KOPT-K1 (cell line): Measurements from ENCODE around the gene RCL1.

ENCODE experiments used
- H3K27ac ChIP-seq: fragments of 200-600 bp; sonication (generic); 2 replicates; pipeline ENCODE4 v1.5.1; 2016; ENCODE audit warnings: antibody characterized with exemption, mild to moderate bottlenecking, low read depth, low read length; ENCODE audit not compliant: poor library complexity, severe bottlenecking
- H3K36me3 ChIP-seq: fragments of 200-600 bp; sonication (generic); 2 replicates; pipeline ENCODE4 v1.5.1; 2017; ENCODE audit warnings: antibody characterized with exemption, mild to moderate bottlenecking, low read length, moderate library complexity; ENCODE audit not compliant: insufficient read depth
- H3K9me3 ChIP-seq: fragments of 200-600 bp; sonication (generic); 2 replicates; pipeline ENCODE4 v1.5.1; 2017; ENCODE audit warnings: antibody characterized with exemption, low read length, mild to moderate bottlenecking; ENCODE audit not compliant: insufficient read depth, poor library complexity, severe bottlenecking

The RCL1 gene

GRCh38 chr9:4837261-4838188, 44.8 kb downstream of the RCL1 start:
- Histone ChIP-seq H3K9me3 (no peaks in the 10 kb centered on the region), H3K27ac (no peak overlapping the region), H3K36me3 (peaks cover 60% of the 10 kb centered on the region)

- Histone ChIP-seq H3K9me3 (no peaks in the 10 kb centered on the region), H3K27ac (no peak overlapping the region), H3K36me3 (peaks cover 61% of the 10 kb centered on the region)
Measured at GRCh38 chr9:4838189-4838546, 45.4 kb downstream of the RCL1 start.

GRCh38 chr9:4839470-4839912, 46.7 kb downstream of the RCL1 start:
- Histone ChIP-seq H3K27ac (no peak overlapping the region), H3K9me3 (no peaks in the 10 kb centered on the region), H3K36me3 (peaks cover 60% of the 10 kb centered on the region)

DNA sequence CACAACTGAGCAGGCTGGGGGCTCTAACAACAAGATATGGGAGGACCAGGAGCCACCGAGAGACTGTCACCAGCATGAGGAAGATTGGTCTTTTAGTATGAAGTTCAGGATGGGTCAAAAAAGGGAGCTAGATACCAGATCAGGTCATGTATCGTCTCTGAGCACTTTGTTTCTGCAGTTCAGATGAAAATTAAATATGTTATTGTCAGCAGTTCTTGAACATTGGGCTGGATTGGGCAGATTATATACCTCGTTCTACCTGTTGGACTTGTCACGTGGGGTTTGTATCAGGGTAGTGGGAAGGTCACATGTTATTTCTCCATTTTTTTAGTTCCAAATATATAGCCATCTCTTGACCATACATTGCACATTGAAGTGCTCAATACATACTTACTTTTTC, 47.3 kb downstream of the RCL1 start:
- H3K9me3 ChIP-seq = no peaks in the 10 kb centered on the region
- no peak overlapping the region for H3K27ac ChIP-seq
- peaks cover 62% of the 10 kb centered on the region for H3K36me3 ChIP-seq

- Histone ChIP-seq H3K36me3 (peaks cover 68% of the 10 kb centered on the region), H3K27ac (no peak overlapping the region), H3K9me3 (no peaks in the 10 kb centered on the region)
Measured at GRCh38 chr9:4842213-4842612, 49.5 kb downstream of the RCL1 start.

- peaks cover 73% of the 10 kb centered on the region for H3K36me3 ChIP-seq
- H3K27ac ChIP-seq = no peak overlapping the region
- no peaks in the 10 kb centered on the region for H3K9me3 ChIP-seq
Measured at GRCh38 chr9:4842734-4843133, 50.0 kb downstream of the RCL1 start.

GRCh38 chr9:4844056-4844838, 51.5 kb downstream of the RCL1 start:
- Histone ChIP-seq H3K36me3 (peaks cover 84% of the 10 kb centered on the region), H3K9me3 (no peaks in the 10 kb centered on the region), H3K27ac (no peak overlapping the region)

DNA sequence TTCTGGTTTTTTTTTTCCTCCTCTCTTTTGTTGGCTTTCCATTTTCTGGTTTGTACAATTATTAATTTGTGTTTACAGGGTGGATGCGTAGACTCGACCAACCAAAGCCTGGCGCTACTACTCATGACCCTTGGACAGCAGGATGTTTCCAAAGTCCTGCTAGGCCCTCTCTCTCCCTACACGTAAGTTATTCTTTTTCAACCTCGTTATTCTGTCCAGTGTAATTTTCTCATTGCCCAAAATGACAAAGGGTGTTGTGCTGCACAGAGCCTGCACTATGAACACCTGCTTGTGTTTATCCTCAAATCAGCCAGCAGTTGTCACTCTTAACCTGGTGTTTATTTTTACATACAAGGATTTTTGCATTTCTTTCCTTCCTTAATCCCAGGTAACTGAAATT, 56.6 kb downstream of the RCL1 start:
- H3K36me3 ChIP-seq = peaks cover 92% of the 10 kb centered on the region
- no peaks in the 10 kb centered on the region for H3K9me3 ChIP-seq
- no peak overlapping the region for H3K27ac ChIP-seq

DNA sequence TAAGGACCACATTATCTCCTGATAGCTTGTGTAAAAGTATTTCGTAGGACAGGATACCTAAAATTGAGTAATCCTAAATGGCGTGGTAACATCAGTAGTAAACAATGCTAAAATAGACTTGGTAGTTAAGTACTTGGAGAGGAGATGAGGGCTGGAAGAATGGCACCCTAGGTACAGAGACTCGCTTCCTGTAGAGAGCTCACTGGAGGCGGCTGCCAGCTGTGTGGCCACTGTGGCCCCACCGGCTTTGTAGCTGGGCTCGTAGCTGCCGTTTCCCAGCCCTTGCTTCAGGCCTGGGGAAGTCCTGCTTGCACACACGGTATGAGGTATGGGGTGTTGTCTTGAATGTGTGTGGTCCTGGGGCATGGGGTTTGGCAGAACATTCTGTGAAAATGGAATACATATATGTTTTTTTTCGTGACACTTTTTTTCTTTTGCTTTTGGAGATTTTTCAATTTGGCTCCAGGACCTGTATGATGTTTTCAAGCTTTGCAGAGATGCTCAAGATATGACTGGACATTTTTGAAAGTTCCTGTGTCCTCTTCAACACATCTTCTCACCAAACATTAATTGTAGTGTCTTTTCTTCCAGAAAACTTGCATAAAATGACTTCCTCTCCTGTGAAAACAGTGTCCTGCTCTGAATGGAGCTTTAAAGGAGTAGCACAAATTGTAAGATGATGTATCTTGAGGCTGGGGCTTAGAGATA, 58.0 kb downstream of the RCL1 start:
- Histone ChIP-seq H3K9me3 (no peaks in the 10 kb centered on the region), H3K27ac (no peak overlapping the region), H3K36me3 (peaks cover 82% of the 10 kb centered on the region)

DNA sequence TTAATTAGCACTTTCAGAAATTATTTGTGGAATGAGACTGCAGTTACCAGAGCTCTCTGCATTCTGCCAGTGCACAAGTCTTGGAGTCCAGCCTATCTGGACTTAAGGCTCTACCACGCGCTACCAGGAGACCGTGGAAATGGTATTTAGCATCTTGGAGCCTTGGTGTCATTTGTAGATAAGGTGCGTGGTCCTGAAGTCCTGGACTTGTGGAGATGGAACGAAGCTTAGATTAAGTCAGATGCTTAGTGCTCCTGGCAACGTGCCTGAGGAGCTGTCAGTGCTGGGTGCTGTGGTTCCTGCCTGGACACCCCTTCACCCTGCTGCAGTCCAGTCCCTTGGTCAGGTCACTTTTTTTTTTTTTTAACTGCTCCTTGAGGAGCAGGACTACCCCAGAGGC, 59.7 kb downstream of the RCL1 start:
- no peak overlapping the region for H3K27ac ChIP-seq
- H3K9me3 ChIP-seq = no peaks in the 10 kb centered on the region
- peaks cover 74% of the 10 kb centered on the region for H3K36me3 ChIP-seq

DNA sequence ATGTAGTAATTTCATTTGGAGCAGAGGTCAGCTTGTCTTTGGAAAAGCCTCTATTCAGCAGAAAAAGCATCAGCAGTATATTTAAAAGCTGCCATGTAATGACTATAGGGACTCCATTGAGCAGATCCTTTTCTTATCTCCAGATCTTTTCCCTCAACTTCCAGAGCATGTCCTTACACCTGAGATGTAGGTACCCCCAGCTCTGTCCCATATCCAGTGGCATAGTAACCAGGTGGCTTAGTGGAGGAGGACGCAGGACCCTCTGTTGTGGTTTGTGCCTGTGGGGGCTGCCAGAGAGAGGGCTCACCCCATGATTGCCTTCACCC, 61.5 kb downstream of the RCL1 start:
- Histone ChIP-seq H3K27ac (no peak overlapping the region), H3K36me3 (peaks cover 72% of the 10 kb centered on the region), H3K9me3 (no peaks in the 10 kb centered on the region)

DNA sequence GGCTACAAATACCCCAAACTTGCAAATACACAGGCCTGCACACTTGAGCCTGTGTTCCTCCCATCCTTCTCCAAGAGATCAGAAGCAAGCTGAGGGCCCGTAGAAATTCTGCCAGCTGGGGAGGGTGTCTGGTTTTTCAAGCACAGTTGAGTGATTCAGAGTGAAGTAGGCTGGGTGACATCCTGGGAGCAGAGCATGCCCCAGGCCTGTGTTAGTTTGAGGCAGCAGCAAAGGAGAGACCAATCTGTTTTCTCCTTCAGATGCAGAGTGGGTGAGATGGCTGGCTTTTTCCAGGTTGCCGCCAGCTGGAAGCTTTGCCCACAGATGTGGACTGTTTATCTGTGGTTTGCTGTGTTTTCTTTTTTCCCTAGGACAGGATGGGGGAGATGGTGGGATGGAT, 63.1 kb downstream of the RCL1 start:
- Histone ChIP-seq H3K36me3 (peaks cover 70% of the 10 kb centered on the region), H3K9me3 (no peaks in the 10 kb centered on the region)

DNA sequence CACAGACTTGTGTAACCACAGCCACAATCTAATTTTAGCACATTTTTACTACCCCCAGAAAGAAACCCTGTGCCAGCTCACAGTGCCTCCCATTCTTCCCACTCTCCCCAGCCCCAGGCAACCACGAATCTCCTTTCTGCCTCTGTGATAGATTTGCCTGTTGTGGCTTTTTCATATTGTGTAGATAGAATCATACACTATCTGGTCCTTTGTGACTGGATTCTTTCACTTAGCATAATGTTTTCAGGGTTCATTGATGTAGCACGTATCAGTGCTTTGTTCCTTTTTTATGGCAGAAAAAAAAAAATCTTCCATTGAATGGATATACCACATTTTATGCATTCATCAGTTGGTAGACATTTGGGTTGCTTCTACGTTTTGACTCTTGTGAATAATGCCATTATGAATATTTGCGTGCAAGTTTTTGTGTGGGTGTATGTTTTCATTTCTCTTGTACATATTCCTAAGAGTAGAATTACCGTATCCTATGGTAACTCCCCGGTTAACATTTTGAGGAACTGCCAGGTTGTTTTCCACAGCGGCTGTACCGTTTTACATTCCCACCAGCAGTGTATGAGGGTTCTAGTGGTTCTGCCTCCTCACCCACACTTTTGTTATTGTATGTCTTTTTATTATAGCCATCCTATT, 64.5 kb downstream of the RCL1 start:
- Histone ChIP-seq H3K27ac (no peak overlapping the region), H3K9me3 (no peaks in the 10 kb centered on the region), H3K36me3 (peaks cover 70% of the 10 kb centered on the region)

More for the DNA sequence above, 63.1 kb downstream of the RCL1 start:
- no peak overlapping the region for H3K27ac ChIP-seq

DNA sequence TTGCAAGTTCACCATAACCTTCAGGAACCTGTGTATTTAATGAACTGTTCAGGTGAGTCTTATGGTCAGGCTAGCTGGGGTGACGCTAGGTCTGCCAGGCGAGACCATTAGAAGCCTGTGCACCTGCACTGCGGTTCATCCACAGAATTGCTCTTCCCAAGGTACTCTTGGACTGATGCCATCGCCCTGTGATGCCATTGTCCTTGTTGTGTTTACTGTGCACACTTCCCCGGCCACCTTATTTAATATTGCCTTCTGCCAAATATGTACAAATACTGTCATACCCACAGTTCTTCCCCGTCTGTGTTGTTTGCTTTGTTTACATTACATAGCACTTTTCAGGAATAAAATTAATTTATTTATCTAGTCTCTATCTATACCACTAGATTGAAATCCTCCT, 66.3 kb downstream of the RCL1 start:
- no peaks in the 10 kb centered on the region for H3K9me3 ChIP-seq
- peaks cover 58% of the 10 kb centered on the region for H3K36me3 ChIP-seq
- no peak overlapping the region for H3K27ac ChIP-seq

DNA sequence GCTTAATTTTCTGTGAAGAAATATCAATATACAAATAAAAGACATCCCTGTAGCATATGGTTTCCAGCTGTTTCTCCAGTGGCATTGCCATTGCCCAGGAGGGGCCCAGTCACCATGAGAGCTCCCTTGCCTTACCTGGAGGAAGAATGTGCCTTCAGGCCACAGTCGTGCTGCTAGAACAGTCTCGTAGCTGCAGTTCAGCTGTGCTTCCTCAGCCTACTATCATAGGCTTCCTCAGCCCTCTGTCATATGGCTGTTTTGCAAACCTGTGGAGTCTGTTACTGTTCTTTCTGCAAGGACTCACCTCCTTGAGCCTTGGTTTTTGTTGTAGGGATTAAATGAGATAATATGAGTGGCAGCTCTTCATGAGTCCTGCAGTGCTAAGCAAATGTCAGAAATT, 67.6 kb downstream of the RCL1 start:
- peaks cover 51% of the 10 kb centered on the region for H3K36me3 ChIP-seq

More for the DNA sequence above, 67.6 kb downstream of the RCL1 start:
- no peaks in the 10 kb centered on the region for H3K9me3 ChIP-seq
- H3K27ac ChIP-seq = no peak overlapping the region
